Germinal center (tissue), 1 donor: ENCODE results near the gene BTNL3.
"Not testable (repeated sequence)": the region's sequence is repeated elsewhere in the genome, so short reads cannot be mapped to it uniquely, and the experiment has no call there.

ENCODE experiments used
- DNase-seq: peaks from one replicate; pipeline ENCODE4 v3.0.0; 2012; ENCODE audit warnings: mixed read lengths, low spot score

The BTNL3 gene, protein sequence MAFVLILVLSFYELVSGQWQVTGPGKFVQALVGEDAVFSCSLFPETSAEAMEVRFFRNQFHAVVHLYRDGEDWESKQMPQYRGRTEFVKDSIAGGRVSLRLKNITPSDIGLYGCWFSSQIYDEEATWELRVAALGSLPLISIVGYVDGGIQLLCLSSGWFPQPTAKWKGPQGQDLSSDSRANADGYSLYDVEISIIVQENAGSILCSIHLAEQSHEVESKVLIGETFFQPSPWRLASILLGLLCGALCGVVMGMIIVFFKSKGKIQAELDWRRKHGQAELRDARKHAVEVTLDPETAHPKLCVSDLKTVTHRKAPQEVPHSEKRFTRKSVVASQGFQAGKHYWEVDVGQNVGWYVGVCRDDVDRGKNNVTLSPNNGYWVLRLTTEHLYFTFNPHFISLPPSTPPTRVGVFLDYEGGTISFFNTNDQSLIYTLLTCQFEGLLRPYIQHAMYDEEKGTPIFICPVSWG

DNA sequence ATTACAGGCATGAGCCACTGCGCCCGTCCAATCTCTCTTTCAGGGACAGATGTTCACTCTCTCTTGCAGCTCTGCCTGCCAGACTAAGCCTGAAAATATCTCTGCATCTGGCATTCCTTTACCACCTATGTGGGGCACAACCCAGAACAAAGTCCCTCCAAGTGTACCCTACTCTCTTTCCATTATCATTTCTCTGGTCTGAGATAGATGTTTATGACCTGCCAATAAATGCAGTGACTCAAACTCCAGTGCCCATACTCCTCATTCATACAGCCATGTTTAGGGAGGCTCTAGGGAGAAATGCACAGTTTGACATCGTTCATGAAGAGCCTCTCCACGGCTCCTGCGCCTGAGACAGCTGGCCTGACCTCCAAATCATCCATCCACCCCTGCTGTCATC, at the start of gene BTNL3:
TSS of gene BTNL3 (plus strand) at position 255 of the 400 bp plus-strand sequence. CDS start 183 bp downstream, outside the sequence.
- no peak for DNase-seq

DNA sequence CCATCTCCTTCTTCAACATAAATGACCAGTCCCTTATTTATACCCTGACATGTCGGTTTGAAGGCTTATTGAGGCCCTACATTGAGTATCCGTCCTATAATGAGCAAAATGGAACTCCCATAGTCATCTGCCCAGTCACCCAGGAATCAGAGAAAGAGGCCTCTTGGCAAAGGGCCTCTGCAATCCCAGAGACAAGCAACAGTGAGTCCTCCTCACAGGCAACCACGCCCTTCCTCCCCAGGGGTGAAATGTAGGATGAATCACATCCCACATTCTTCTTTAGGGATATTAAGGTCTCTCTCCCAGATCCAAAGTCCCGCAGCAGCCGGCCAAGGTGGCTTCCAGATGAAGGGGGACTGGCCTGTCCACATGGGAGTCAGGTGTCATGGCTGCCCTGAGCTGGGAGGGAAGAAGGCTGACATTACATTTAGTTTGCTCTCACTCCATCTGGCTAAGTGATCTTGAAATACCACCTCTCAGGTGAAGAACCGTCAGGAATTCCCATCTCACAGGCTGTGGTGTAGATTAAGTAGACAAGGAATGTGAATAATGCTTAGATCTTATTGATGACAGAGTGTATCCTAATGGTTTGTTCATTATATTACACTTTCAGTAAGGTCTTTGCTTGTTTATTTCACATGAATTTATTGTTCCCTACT, 38.2 kb upstream of the BTNL3 start:
- DNase-seq = no peak

DNA sequence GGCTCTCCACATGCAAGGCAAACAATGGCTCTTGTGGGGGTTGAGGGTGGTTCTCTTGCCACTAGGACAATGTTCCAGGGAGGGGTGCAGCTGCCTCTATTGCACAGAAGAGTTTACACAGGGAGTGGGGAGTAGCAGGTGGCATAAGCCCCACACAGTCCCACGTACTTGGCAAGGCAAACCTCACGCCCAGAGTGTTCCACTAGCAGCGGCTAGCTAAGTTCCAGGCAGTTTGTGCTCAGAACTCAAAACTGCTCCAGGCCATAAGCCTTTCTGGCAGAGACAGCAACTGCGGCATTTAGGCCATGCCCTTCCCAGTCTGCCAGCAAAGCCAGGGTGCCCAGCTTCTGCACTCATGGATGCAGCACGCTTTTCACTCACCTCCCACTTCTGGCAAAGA, 29.0 kb upstream of the BTNL3 start:
- no peak for DNase-seq

DNA sequence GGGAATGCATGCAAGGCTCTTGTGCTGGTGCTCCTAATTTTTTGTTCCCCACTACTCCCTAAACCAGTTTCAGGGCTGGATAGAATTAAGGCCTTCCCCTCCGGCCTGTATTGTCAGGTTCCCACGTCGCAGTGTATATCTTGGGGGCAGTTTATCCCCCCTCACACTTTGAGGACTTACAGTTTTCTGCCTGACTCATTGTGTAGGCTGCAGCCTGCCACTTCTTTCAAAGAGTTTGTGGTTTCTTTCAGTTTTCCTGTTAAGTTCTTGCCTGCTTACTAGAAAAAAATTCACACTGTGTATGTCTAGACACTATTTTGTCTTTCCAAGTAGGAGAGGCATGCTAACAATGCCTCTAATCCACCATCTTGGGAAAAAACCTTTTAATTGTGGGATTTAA, 28.4 kb upstream of the BTNL3 start:
- no peak for DNase-seq

DNA sequence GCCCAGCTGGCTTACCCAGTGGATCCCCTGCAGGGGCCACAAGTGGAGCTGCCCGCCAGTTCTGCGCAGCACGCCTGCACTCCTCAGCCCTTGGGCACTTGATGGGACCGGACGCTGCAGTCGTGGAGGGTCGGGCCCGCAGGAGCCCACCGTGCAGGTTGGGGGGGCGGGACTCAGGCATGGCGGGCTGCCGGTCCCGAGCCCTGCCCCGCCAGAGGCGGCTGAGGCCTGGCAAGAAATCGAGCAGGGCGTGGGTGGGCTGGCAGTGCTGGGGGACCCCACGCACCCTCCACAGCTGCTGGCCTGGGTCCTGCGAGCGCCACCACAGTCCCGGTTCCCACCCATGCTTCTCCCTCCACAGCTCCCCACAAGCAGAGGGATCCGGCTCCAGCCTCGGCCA, 19.2 kb upstream of the BTNL3 start:
- no peak for DNase-seq

DNA sequence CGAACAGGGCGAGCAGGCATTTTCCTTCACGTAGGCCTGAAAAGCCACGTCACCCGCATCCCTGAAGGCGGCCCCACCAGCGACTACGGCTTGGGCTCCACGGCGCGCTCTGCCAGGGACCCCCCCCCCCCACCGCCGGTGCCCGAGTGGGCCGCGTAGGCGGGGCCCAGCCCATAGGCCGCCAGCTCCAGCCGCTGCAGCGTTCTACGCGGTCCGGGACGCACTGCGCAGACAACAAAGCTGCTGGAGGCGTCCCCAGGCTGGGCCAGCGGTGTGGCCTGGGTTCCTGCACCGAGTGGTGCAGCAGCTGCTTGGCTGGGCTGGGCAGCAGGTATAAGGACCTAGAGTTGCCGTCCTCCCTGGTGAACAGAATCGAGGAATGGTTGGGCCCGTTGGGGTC, 18.3 kb upstream of the BTNL3 start:
- DNase-seq = no peak

DNA sequence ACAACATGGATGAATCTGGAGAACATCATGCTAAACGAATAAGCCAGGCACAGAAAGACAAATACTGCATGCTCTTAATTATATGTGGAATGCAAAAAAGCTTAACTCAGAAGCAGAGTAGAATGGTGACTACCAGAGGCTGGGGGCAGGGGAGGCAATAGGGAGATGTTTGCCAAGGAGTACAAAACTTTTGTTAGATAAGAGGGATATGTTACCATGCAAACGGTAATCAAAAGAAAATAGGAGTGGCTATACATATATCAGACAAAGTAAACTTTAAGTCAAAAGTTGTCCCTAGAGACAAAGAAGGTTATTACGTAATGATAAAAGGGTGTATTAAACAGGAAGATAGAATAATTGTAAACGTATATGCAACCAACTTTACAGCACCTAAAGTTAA, 17.8 kb upstream of the BTNL3 start:
- no peak for DNase-seq

DNA sequence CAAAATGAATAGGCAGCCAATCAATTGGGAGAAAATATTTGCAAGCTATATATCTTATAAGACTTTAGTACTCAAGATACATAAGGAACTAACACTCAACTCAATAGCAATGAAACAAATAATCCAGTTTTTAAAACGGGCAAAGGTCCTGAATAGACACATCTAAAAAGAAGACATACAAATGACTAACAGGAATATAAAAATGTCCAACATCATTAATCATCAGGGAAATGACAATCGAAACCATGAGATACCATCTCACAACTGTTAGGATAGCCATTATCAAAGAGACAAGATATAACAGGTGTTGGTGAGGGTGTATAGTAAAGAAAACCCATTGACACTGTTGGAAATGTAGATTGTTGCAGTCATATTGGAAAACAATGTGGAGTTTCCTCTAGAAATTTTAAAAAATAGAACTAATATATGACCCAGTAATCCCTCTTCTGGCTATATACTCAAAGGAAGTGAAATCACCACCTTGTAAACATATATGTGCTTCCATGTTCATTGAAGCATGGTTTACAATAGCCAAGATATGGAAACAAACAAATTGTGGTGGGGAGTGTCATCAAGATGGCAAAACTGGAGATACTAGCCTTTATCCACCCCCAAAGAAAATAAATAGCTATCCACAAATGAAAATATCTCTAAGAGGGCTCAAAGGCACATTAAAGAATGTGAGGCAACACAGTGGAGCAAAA, 13.9 kb upstream of the BTNL3 start:
- DNase-seq = no peak

DNA sequence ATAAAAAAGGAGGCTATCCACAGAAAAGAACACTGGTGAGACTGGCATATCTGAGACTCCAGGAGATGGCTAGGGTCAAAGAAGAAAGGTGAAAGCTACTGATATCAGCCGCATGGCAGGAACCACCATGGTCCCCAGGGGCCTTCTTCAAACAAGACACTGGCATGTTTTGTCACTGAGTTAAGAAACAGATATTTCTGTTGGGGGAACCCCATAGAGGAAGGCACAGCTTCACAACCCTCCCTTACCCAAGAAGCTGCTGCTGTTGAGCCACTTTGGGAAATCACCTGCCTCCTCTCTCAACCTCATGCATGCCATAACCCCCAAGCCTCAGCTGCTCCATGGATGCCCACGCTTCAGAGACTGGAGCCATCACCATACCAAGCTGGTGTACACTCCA, 13.3 kb upstream of the BTNL3 start:
- peak; percentile 30 for DNase-seq

DNA sequence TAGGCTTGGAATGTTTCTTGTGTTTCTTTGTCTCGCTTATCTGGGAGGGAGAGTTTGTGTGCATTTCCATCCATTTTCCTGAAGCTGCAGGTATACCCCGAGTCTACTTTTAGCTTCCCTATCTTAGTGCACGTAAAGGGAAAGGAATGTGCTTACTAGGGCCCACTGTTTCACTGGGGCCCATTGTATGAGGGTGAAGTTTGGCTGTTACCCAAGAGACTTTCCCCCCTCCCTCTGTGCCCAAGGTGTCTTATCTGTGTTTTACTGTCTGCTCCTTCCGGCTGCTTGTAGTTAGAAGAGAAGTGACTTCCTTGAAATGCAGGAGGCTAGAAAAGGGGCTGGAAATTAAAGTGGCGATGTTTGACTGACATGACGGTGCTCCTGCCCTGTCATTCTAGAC, 12.1 kb upstream of the BTNL3 start:
- DNase-seq = no peak

DNA sequence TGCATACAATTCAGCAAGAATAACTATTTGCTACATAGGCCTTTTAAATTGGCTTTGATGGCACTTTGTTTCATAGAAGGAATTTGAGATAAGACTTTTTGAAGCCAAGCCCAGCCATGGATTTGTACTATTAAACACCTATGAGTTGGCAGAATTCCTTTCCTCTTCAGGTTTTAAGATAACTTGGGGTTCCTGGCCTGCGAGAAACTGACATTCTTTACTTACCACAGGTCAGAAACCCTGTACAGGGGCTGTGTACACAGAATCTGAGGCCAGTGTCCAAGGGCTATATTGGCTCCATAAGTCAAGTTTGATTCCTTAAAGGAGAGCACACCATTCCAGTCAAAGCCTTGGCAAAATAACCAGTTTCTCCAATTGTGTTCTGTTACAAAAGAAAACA, 10.8 kb upstream of the BTNL3 start:
- no peak for DNase-seq

DNA sequence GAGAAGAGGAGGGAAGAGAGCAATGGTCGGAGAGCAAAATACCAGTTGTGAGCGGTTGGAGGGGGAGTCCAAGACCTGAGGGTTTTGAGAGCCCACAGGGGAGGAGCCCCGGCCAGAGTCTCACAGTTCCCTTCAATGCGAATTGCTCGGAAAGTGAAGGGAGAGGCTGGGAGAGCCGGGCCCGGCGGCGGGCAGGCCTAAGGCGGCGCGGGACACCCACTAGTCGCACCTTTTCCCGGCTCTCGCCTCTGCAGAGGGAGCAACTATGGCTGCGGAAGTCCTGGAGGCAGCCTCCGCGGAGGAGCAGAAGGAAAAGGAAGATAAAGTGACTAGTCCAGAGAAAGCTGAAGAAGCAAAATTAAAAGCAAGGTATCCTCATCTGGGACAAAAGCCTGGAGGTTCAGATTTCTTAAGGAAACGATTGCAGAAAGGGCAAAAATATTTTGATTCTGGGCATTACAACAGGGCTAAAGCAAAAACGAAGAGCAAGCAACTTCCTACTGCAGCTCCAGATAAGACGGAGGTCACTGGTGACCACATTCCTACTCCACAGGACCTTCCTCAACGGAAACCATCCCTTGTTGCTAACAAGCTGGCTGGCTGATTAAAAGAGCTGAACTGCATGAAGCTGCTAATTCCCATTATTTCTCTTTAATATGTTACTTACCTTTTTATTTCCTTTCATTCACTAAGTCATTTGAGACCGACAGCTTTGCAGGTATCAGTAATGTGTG, 6.5 kb upstream of the BTNL3 start:
- no peak for DNase-seq

DNA sequence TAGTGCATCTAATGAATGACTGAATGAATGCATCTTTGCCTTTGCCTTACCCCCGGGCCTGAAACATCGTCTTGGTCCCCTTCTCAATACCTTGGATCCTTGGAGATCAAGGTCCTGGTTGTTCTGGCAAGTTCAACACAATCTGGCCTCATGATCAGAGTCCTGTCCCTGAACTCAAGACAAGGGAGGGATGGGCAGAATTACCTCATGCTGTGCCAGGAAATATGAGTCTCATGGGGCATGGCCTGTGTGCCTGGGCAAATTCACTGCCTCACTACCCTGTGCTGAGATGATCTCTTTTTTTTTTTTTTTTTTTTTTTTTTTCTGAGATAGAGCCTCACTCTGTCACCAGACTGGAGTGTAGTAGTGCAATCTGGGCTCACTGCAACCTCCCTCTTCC, 630 bp upstream of the BTNL3 start:
- no peak for DNase-seq

DNA sequence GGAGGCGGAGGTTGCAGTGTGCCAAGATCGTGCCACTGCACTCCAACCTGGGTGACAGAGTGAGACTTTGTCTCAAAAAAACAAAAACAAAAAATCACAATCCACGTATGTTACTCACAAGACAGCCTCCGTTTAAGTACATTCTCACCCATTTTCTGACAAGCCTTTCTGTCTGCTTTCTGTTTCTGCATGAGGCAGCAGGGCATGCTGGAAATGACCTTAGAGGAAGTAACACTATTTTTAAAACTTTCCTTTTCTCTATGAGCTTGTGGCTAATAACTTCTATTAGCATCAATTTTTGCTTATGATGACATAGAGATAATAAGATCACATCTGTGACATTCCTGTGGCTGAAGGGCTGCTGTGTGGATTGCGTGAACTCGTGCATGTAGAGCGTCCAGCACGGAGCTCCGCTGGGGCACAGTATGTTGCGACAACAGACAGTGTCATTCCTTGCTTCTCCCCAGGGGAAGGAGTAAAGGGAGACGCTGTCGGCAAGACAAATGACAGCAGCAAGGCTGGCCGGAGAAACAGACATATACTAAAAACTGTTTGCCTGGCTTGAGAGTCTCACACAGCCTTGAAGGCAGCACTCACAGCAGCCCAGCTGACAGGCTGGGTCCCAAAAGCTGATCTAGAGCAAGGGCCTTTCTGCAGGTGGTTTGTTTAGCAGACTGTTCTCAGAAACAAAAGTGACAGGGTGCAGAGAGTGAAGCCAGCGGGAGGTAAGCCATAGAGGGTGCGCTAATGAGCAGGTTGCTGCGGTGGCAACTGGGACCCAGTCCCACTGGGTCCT, 1.6 kb downstream of the BTNL3 start:
- DNase-seq = no peak

DNA sequence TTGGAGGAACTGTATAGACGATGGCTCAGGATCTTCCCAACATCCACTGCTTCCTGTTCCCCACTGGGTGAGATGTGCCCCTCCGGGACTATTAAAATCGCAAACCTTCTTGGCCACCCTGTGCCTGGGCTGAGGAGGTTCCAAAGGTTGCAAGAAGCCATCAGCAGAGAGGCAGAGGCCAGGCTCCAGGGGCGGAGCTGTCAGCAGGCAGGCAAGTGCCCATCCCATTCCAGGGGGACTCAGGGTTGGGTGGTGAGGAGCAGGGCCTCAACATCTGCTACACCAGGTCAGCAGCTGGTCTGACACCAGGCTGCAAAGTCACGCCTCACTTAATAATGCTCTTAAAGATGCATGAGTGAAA, 2.2 kb downstream of the BTNL3 start:
- no peak for DNase-seq

DNA sequence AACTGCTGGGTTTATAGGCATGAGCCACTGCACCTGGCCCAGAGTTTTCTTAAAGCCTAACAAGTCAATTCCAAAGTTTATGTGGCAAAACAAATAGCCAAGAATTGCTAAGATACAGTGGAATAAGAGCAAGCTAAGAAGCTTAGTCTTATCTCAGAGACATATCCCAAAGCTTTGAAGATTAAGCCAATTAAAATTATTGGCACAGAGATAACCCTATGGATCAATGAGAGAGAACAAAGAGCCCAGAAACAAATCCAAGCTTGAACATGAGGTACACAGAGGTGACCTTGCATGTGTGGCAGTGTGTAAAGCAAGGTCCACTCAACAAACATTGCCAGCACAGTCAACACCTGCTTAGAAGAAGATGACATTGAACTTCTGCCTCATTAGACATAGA, 13.3 kb downstream of the BTNL3 start:
- no peak for DNase-seq

DNA sequence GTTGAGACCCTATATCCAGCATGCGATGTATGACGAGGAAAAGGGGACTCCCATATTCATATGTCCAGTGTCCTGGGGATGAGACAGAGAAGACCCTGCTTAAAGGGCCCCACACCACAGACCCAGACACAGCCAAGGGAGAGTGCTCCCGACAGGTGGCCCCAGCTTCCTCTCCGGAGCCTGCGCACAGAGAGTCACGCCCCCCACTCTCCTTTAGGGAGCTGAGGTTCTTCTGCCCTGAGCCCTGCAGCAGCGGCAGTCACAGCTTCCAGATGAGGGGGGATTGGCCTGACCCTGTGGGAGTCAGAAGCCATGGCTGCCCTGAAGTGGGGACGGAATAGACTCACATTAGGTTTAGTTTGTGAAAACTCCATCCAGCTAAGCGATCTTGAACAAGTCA, 17.1 kb downstream of the BTNL3 start:
- DNase-seq = no peak

DNA sequence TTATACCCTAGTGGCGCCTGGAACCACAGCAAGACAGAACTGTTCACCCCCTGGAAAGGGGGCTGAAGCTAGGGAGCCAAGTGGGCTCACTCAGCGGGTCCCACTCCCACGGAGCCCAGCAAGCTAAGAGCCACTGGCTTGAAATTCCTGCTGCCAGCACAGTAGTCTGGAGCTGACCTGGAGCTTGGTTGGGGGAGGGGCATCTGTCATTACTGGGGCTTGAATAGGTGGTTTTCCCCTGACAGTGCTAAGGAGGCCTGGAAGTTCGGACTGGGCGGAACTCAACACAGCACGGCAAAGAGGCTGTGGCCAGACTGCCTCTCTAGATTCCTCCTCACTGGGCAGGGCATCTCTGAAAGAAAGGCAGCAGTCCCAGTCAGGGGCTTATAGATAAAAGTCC, 19.5 kb downstream of the BTNL3 start:
- DNase-seq = no peak

DNA sequence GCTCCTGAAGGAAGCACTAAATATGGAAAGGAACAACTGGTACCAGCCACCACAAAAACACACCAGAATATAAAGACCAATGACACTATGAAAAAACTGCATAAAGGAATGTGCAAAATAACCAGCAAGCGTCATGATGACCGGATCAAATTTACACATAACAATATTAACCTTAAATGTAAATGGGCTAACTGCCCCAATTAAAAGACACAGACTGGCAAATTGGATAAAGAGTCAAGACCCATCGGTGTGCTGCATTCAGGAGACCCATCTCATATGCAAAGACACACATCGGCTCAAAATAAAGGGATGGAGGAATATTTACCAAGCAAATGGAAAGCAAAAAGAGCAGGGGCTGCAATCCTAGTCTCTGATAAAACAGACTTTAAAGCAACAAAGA, 21.4 kb downstream of the BTNL3 start:
- not testable (repeated sequence) for DNase-seq

DNA sequence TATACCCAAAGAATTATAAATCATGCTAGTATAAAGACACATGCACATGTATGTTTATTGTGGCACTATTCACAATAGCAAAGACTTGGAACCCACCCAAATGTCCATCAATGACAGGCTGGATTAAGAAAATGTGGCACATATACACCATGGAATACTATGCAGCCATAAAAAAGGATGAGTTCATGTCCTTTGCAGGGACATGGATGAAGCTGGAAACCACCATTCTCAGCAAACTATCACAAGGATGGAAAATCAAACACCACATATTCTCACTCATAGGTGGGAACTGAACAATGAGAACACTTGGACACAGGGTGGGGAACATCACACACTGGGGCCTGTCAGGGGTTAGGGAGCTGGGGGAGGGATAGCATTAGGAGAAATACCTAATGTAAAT, 26.0 kb downstream of the BTNL3 start:
- DNase-seq = not testable (repeated sequence)

DNA sequence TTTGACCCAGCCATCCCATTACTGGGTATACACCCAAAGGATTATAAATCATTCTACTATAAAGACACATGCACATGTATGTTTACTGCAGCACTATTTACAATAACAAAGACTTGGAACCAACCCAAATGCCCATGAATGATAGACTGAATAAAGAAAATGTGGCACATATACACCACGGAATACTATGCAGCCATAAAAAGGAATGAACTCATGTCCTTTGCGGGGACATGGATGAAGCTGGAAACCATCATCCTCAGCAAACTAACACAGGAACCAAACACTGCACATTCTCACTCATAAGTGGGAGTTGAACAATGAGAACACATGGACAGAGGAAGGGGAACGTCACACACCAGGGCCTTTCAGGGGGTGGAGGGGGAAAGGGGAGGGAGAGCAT, 28.8 kb downstream of the BTNL3 start:
- not testable (repeated sequence) for DNase-seq

DNA sequence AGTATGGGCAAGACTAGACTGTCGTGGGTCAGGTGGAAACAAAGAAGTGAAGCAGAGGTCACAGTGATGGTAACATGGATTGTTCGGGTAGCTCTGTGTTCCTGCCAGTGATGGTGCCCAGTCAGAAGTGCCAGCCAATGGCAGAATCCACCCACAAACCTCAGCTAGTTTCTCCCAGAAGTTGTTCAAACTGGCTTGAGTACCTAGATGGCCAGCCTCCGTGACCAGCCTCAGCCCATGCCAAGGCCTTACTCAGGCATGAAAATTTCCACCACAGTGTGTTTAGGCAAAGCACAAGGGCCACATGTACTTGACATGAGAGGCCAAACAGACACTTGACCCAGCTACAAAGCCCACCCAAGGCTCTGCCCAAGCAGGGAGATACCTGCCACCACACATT, 32.0 kb downstream of the BTNL3 start:
- DNase-seq = no peak
